ENCODE data around the gene ALS2CL.
A peak's percentile ranks its signal among the peaks of the same experiment; 100 is the strongest.

DNA sequence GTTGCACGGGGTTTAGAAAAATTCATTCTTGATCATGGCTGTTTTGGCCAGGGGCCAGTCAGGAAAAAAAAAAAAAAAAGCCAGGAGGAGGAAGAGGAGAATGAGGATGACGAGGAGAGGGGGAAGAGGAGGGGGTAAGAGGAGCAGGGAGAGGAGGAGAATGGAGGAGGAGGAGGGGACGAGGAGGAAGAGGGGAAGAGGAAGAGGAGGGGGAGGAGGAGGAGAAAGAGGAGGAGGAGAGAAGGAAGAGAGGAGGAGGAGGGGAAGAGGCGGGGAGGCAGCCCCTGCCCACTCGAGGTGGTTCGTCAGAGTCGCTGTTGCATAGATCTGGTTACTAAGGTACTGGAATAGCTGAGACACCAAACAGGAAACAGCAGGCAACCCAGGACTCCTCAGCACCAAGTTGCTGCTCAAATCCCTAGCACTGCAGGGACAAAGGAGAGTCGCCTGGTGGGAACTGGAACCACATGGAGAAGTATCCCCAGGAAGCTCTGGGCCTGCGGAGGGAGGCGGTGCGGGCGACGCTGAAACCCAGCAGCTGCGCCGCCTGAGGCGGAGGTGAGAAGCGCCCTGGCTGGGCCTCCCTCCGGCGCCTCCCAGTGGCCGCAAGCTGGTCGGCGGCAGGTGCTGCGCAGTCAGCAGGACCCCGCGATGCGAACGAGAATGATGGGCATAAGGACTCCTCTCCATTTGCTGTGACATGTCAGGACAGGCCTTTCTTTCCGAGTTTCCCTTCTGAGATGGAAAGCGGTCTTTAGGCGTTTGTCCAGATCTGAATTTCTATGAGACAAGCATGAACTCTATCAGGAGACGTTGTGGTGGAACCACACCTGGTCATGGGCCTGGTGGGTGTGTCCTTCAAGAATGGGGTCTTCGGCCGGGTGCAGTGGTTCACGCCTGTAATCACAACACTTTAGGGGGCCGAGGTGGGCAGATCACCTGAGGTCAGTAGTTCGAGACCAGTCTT is 63.6 kb downstream of the ALS2CL start:
- TF ChIP-seq, protein P1, sequence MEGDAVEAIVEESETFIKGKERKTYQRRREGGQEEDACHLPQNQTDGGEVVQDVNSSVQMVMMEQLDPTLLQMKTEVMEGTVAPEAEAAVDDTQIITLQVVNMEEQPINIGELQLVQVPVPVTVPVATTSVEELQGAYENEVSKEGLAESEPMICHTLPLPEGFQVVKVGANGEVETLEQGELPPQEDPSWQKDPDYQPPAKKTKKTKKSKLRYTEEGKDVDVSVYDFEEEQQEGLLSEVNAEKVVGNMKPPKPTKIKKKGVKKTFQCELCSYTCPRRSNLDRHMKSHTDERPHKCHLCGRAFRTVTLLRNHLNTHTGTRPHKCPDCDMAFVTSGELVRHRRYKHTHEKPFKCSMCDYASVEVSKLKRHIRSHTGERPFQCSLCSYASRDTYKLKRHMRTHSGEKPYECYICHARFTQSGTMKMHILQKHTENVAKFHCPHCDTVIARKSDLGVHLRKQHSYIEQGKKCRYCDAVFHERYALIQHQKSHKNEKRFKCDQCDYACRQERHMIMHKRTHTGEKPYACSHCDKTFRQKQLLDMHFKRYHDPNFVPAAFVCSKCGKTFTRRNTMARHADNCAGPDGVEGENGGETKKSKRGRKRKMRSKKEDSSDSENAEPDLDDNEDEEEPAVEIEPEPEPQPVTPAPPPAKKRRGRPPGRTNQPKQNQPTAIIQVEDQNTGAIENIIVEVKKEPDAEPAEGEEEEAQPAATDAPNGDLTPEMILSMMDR (IDR thresholded peaks at IDR 0.05 in 2 of 3, conservative IDR thresholded peaks at IDR 0.05 in 1 of 3; ENCODE audit: borderline replicate concordance in 1 of 3, insufficient read depth in 1 of 3, low read depth in 2 of 3, low read length in 2 of 3): peak; percentile 97 to 100 (median 99)
- TF ChIP-seq EZH2 (IDR thresholded peaks at IDR 0.05): no peak

Measured in HCT116 (cell line).